ENCODE results near the gene CHIC2.

DNA sequence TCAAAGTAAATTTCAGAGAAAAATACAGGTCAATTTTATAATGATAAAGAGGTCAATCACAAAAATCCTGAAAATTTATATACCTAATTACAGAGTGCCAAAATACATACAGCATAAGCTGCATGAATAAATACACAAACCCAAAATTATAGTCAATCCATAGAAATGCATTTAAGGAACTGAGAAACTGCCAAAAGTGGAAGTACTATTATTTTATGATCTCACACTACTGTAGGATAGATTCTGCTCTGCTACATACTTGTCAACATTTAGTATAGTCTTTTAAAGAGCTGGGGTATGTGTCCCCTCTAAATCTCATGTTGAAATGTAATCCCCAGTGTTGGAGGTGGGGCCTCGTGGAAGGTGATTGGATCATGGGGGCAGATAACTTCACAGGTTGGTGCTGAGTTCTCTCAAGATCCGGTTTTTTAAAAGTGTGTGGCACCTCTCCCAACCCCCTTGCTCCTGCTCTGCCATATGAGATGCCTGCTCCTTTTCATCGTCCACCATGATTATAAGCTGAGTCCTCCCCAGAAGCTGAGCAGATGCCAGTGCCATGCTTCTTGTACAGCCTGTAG, 31.8 kb downstream of the CHIC2 start:
- TF ChIP-seq CTCF (IDR thresholded peaks at IDR 0.05; ENCODE audit: poor library complexity): no peak
- no peak for TF ChIP-seq EZH2 (IDR thresholded peaks at IDR 0.05; ENCODE audit: borderline replicate concordance)
- TF ChIP-seq EZH2phosphoT487 (IDR thresholded peaks at IDR 0.05; ENCODE audit: low read depth, severe bottlenecking, unreplicated experiment): no peak

All from hepatocyte (in vitro differentiated cells).